HCT116 (cell line): ENCODE measurements around the gene CNTNAP2.

Experiments used
- EZH2 ChIP-seq: fragments of 200-600 bp; sonication (generic); IDR thresholded peaks from 2 replicates; pipeline ENCODE4 v1.6.1; 2017; ENCODE audit warnings: antibody characterized with exemption, mixed run types
- TF ChIP-seq, protein P1 (sequence below), 3 experiments: fragments of 200-600 bp in 1 of 3; sonication (generic) in 1 of 3; IDR thresholded peaks in 2 of 3; conservative IDR thresholded peaks in 1 of 3; 2 replicates each; pipeline ENCODE4 v1.5.1; 2012 to 2017; ENCODE audit warnings: low read depth in 2 of 3, low read length in 2 of 3, antibody characterized with exemption in 1 of 3, borderline replicate concordance in 1 of 3, control low read depth in 1 of 3, mild to moderate bottlenecking in 1 of 3, mixed read lengths in 1 of 3, mixed run types in 1 of 3, moderate library complexity in 1 of 3; ENCODE audit not compliant: insufficient read depth in 1 of 3

- no peak for TF ChIP-seq EZH2
- TF ChIP-seq, protein P1, sequence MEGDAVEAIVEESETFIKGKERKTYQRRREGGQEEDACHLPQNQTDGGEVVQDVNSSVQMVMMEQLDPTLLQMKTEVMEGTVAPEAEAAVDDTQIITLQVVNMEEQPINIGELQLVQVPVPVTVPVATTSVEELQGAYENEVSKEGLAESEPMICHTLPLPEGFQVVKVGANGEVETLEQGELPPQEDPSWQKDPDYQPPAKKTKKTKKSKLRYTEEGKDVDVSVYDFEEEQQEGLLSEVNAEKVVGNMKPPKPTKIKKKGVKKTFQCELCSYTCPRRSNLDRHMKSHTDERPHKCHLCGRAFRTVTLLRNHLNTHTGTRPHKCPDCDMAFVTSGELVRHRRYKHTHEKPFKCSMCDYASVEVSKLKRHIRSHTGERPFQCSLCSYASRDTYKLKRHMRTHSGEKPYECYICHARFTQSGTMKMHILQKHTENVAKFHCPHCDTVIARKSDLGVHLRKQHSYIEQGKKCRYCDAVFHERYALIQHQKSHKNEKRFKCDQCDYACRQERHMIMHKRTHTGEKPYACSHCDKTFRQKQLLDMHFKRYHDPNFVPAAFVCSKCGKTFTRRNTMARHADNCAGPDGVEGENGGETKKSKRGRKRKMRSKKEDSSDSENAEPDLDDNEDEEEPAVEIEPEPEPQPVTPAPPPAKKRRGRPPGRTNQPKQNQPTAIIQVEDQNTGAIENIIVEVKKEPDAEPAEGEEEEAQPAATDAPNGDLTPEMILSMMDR (IDR thresholded peaks at IDR 0.05 in 2 of 3, conservative IDR thresholded peaks at IDR 0.05 in 1 of 3; ENCODE audit: borderline replicate concordance in 1 of 3, insufficient read depth in 1 of 3, low read depth in 2 of 3, low read length in 2 of 3), result no peak
These were observed 1648.7 kb downstream of the CNTNAP2 start for GRCh38 chr7:147765301-147765700.
